ENCODE measurements around the gene ZNF736.

- TF ChIP-seq BCL11A (tag by site-specific recombination; IDR thresholded peaks at IDR 0.05; ENCODE audit: low read depth) (no peak), CTCF (tag by site-specific recombination; IDR thresholded peaks at IDR 0.05) (no peak)
These were observed 36.1 kb upstream of the ZNF736 start for GRCh38 chr7:64277630-64278029.
